SK-N-DZ (cell line): Measurements from ENCODE around the gene COPZ2.
A peak's percentile ranks its signal among the peaks of the same experiment; 100 is the strongest.
"Not testable (repeated sequence)": the region's sequence is repeated elsewhere in the genome, so short reads cannot be mapped to it uniquely, and the experiment has no call there.

Source experiments
- DNase-seq: peaks from one replicate; pipeline ENCODE4 v3.0.0-alpha.2; 2015; ENCODE audit warnings: low spot score

Gene COPZ2

GRCh38 chr17:48056246-48056745 is 18.7 kb upstream of the COPZ2 start:
- DNase-seq = no peak

GRCh38 chr17:48055531-48056245 is 18.1 kb upstream of the COPZ2 start:
- DNase-seq = no peak

GRCh38 chr17:48054238-48055185 is 16.9 kb upstream of the COPZ2 start:
- DNase-seq = peak; percentile 98

- no peak for DNase-seq
Observed at GRCh38 chr17:48053758-48054237, 16.2 kb upstream of the COPZ2 start.

GRCh38 chr17:48052956-48053757 is 15.6 kb upstream of the COPZ2 start:
- no peak for DNase-seq

GRCh38 chr17:48051706-48052486 is 14.3 kb upstream of the COPZ2 start:
- no peak for DNase-seq

GRCh38 chr17:48051283-48051682 is 13.7 kb upstream of the COPZ2 start:
- DNase-seq = no peak

GRCh38 chr17:48048384-48049126 is 11.0 kb upstream of the COPZ2 start:
- DNase-seq = peak; percentile 94

GRCh38 chr17:48047741-48048383 is 10.3 kb upstream of the COPZ2 start, which contains the start of gene NFE2L1:
NFE2L1 (plus strand) TSS chr17:48048359; CDS start chr17:48051119, 2,760 bp downstream.
- DNase-seq = peak; percentile 100

GRCh38 chr17:48047113-48047740 is 9.6 kb upstream of the COPZ2 start:
- no peak for DNase-seq

GRCh38 chr17:48046296-48046695 is 8.7 kb upstream of the COPZ2 start:
- DNase-seq = no peak

GRCh38 chr17:48045316-48046001 is 7.9 kb upstream of the COPZ2 start:
- no peak for DNase-seq

- DNase-seq = no peak
Observed at GRCh38 chr17:48044851-48045250, 7.3 kb upstream of the COPZ2 start.

GRCh38 chr17:48043176-48043575 is 5.6 kb upstream of the COPZ2 start:
- no peak for DNase-seq

GRCh38 chr17:48038687-48039086 is 1.1 kb upstream of the COPZ2 start:
- DNase-seq = no peak

- no peak for DNase-seq
Observed at GRCh38 chr17:48037838-48038323, 284 bp upstream of the COPZ2 start.

GRCh38 chr17:48036693-48037035 is 933 bp downstream of the COPZ2 start:
- no peak for DNase-seq

GRCh38 chr17:48034734-48035133 is 2.9 kb downstream of the COPZ2 start:
- DNase-seq = not testable (repeated sequence)
